Adrenal gland (tissue), 5 donors: ENCODE measurements around the gene MYO18B.
"Not testable (repeated sequence)": the region's sequence is repeated elsewhere in the genome, so short reads cannot be mapped to it uniquely, and the experiment has no call there.

Experiments used
- POLR2A ChIP-seq, 2 donors: fragments of 450-650 bp; IDR thresholded peaks; one replicate each; pipeline ENCODE4 v1.6.1; 2017; ENCODE audit warnings: antibody characterized with exemption in 2 of 2, mild to moderate bottlenecking in 2 of 2, moderate library complexity in 1 of 2
- TF ChIP-seq, protein P1 (sequence below), 6 experiments: fragments of 450-650 bp in 4 of 6; fragments of 200-600 bp in 2 of 6; sonication (generic) in 1 of 6; IDR thresholded peaks; 1 replicate in 5 of 6; 2 replicates in 1 of 6; pipeline versions ENCODE4 v1.5.1 to v1.8.0; 2016 to 2021; ENCODE audit warnings: antibody characterized with exemption in 6 of 6, mild to moderate bottlenecking in 2 of 6, moderate library complexity in 1 of 6
- donor health status: DM: no; HTN: no; CAD: no.

DNA sequence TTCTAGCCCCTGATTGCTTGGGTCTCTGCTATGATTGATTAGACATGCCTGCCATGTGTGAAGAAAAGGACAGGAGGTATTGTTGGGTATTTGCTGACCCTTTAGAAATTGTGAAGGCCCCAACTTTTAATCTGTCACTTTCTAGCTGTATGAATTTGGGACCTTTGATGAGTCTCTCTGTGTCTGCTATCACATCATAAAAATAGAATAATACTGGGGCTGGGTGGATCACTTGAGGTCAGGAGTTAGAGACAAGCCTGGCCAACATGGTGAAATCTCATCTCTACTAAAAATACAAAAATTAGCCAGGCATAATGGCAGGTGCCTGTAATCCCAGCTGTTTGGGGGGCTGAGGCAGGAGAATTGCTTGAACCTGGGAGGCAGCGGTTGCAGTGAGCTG, 242.9 kb downstream of the MYO18B start:
- TF ChIP-seq, protein P1, sequence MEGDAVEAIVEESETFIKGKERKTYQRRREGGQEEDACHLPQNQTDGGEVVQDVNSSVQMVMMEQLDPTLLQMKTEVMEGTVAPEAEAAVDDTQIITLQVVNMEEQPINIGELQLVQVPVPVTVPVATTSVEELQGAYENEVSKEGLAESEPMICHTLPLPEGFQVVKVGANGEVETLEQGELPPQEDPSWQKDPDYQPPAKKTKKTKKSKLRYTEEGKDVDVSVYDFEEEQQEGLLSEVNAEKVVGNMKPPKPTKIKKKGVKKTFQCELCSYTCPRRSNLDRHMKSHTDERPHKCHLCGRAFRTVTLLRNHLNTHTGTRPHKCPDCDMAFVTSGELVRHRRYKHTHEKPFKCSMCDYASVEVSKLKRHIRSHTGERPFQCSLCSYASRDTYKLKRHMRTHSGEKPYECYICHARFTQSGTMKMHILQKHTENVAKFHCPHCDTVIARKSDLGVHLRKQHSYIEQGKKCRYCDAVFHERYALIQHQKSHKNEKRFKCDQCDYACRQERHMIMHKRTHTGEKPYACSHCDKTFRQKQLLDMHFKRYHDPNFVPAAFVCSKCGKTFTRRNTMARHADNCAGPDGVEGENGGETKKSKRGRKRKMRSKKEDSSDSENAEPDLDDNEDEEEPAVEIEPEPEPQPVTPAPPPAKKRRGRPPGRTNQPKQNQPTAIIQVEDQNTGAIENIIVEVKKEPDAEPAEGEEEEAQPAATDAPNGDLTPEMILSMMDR (IDR thresholded peaks at IDR 0.05), result not testable (repeated sequence)
- not testable (repeated sequence) for TF ChIP-seq POLR2A (IDR thresholded peaks at IDR 0.05)
